HepG2 (cell line): Measurements from ENCODE around the gene C5AR2. TPM values are rescaled to one million over a fixed set of nuclear protein-coding genes. Genes with fewer than 3 reads are reported as not detected.

Experiments used
- AGO2 ChIP-seq: fragments of 200-400 bp; formaldehyde crosslinking; optimal IDR thresholded peaks from 2 replicates; pipeline ENCODE3; 2017; ENCODE audit warnings: mild to moderate bottlenecking, low read depth, low read length, moderate library complexity
- CBFB ChIP-seq: sonication (generic); formaldehyde crosslinking; IDR thresholded peaks from 2 replicates; pipeline ENCODE4 v1.4.0; 2020; ENCODE audit warnings: missing genetic modification reagents
- HIC2 ChIP-seq: sonication (generic); formaldehyde crosslinking; IDR thresholded peaks from 2 replicates; pipeline ENCODE4 v1.9.0; 2022; ENCODE audit warnings: low read depth, missing genetic modification reagents
- HMGA1 ChIP-seq: sonication (generic); formaldehyde crosslinking; conservative IDR thresholded peaks from 2 replicates; pipeline ENCODE4 v1.4.0; 2020; ENCODE audit warnings: missing genetic modification reagents
- HNRNPH1 ChIP-seq: fragments of 200-400 bp; formaldehyde crosslinking; optimal IDR thresholded peaks from 2 replicates; pipeline ENCODE3; 2017; ENCODE audit warnings: mild to moderate bottlenecking, low read depth, low read length
- HNRNPLL ChIP-seq: fragments of 200-400 bp; formaldehyde crosslinking; IDR thresholded peaks from 2 replicates; pipeline ENCODE4 v1.6.1; 2017; ENCODE audit warnings: mild to moderate bottlenecking, low read depth, low read length; ENCODE audit not compliant: poor library complexity, severe bottlenecking
- HOXA7 ChIP-seq: sonication (generic); formaldehyde crosslinking; IDR thresholded peaks from 2 replicates; pipeline ENCODE4 v1.8.1; 2022; ENCODE audit warnings: mild to moderate bottlenecking, missing genetic modification reagents, moderate library complexity
- KAT7 ChIP-seq: IDR thresholded peaks from 2 replicates; pipeline ENCODE4 v1.6.1; 2018; ENCODE audit warnings: borderline replicate concordance, missing compliant biosample characterization
- KDM4B ChIP-seq: sonication (generic); formaldehyde crosslinking; IDR thresholded peaks from 2 replicates; pipeline ENCODE4 v1.4.0; 2020; ENCODE audit warnings: missing genetic modification reagents
- NCOR1 ChIP-seq: fragments of 200-600 bp; sonication (generic); IDR thresholded peaks from 2 replicates; pipeline ENCODE4 v1.7.0; 2017; ENCODE audit warnings: antibody characterized with exemption, low read length, borderline replicate concordance
- NFE2 ChIP-seq: sonication (generic); formaldehyde crosslinking; IDR thresholded peaks from 2 replicates; pipeline ENCODE4 v1.4.0; 2020; ENCODE audit warnings: missing genetic modification reagents
- NR3C1 ChIP-seq: sonication (generic); formaldehyde crosslinking; IDR thresholded peaks from 2 replicates; pipeline ENCODE4 v1.4.0; 2020; ENCODE audit warnings: missing genetic modification reagents
- SMYD3 ChIP-seq: sonication (generic); formaldehyde crosslinking; IDR thresholded peaks from 2 replicates; pipeline ENCODE4 v1.8.1; 2023; ENCODE audit warnings: mild to moderate bottlenecking, missing genetic modification reagents
- ZNF12 ChIP-seq: sonication (generic); formaldehyde crosslinking; IDR thresholded peaks from 2 replicates; pipeline ENCODE4 v1.5.0; 2020; ENCODE audit warnings: missing genetic modification reagents
- ZNF431 ChIP-seq: sonication (generic); formaldehyde crosslinking; IDR thresholded peaks from 2 replicates; pipeline ENCODE4 v1.9.0; 2022; ENCODE audit warnings: missing genetic modification reagents, low read depth, mild to moderate bottlenecking, borderline replicate concordance
- ZNF660 ChIP-seq: sonication (generic); formaldehyde crosslinking; IDR thresholded peaks from 2 replicates; pipeline ENCODE4 v1.5.1; 2020; ENCODE audit warnings: mild to moderate bottlenecking, low read depth, missing genetic modification reagents, borderline replicate concordance
- ZNF709 ChIP-seq: sonication (generic); formaldehyde crosslinking; IDR thresholded peaks from 2 replicates; pipeline ENCODE4 v1.5.0; 2020; ENCODE audit warnings: mild to moderate bottlenecking, missing genetic modification reagents
- ZSCAN22 ChIP-seq: sonication (generic); formaldehyde crosslinking; IDR thresholded peaks from 2 replicates; pipeline ENCODE4 v1.4.0; 2020; ENCODE audit warnings: mild to moderate bottlenecking, missing genetic modification reagents
- polyA plus RNA-seq, 8 experiments: library from polyadenylated mRNA; depleted of rRNA in 3 of 8; stranded (reverse) in 7 of 8; unstranded in 1 of 8; fragments of >200 nt; fragmentation: Illumina TruSeq in 4 of 8; extraction: Trizol in 4 of 8; gene quantifications; 2 replicates each; pipeline versions ENCODE4 v1.2.1 to v1.2.3, GENCODE V29; 2011 to 2016; ENCODE audit warnings: low read depth in 4 of 8, missing spikeins in 1 of 8, mixed read lengths in 1 of 8; ENCODE audit not compliant: insufficient read depth in 1 of 8
- total RNA-seq, 5 experiments: library from RNA; depleted of rRNA; stranded (reverse); fragments of >200 nt; fragmentation: Illumina TruSeq; extraction: Trizol; gene quantifications; 2 replicates each; pipeline ENCODE4 v1.2.3, GENCODE V29; 2016; ENCODE audit warnings: low read depth in 1 of 5
- TF ChIP-seq, protein P1 (sequence below): sonication (generic); formaldehyde crosslinking; IDR thresholded peaks from 2 replicates; pipeline ENCODE4 v1.9.0; 2021; ENCODE audit warnings: missing genetic modification reagents, mild to moderate bottlenecking, borderline replicate concordance
- TF ChIP-seq, protein P2 (sequence below): sonication (generic); formaldehyde crosslinking; IDR thresholded peaks from 2 replicates; pipeline ENCODE4 v1.9.0; 2021; ENCODE audit warnings: missing genetic modification reagents, borderline replicate concordance
- TF ChIP-seq, protein P3 (sequence below): sonication (generic); formaldehyde crosslinking; IDR thresholded peaks from 2 replicates; pipeline ENCODE4 v1.9.0; 2021; ENCODE audit warnings: missing genetic modification reagents, borderline replicate concordance

Gene C5AR2
- total and polyA plus RNA-seq, 2 of the 13 experiments (the other 11 are each of a cell fraction or from before 2014, with no cell fraction given), result 0.09 to 0.24 TPM

GRCh38 chr19:47315125-47315821 lies 16.7 kb upstream of the C5AR2 start (continued):
- peak; percentile 23; the same call in 1 of the 2 replicates for TF ChIP-seq ZNF431 (CRISPR knock-in tag)
- TF ChIP-seq HIC2 (CRISPR knock-in tag), result no peak
- TF ChIP-seq NR3C1 (CRISPR knock-in tag), result no peak
- peak; percentile 70; the same call in 1 of the 2 replicates for TF ChIP-seq NCOR1
- TF ChIP-seq HNRNPLL, result no peak
- TF ChIP-seq ZNF660 (CRISPR knock-in tag), result no peak
- TF ChIP-seq AGO2, result no peak
- TF ChIP-seq ZSCAN22 (CRISPR knock-in tag), result 0 out of 2 replicates have a peak, but pooled peaks have one; percentile 34
- TF ChIP-seq NFE2 (CRISPR knock-in tag), result 0 out of 2 replicates have a peak, but pooled peaks have one; percentile 15
- TF ChIP-seq ZNF709 (CRISPR knock-in tag), result no peak; the same call in 1 of the 2 replicates
- TF ChIP-seq, protein P1, sequence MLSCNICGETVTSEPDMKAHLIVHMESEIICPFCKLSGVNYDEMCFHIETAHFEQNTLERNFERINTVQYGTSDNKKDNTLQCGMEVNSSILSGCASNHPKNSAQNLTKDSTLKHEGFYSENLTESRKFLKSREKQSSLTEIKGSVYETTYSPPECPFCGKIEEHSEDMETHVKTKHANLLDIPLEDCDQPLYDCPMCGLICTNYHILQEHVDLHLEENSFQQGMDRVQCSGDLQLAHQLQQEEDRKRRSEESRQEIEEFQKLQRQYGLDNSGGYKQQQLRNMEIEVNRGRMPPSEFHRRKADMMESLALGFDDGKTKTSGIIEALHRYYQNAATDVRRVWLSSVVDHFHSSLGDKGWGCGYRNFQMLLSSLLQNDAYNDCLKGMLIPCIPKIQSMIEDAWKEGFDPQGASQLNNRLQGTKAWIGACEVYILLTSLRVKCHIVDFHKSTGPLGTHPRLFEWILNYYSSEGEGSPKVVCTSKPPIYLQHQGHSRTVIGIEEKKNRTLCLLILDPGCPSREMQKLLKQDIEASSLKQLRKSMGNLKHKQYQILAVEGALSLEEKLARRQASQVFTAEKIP (CRISPR knock-in tag), result no peak
- TF ChIP-seq KAT7 (CRISPR knock-in tag), result no peak
- TF ChIP-seq CBFB (CRISPR knock-in tag), result no peak
- TF ChIP-seq, protein P2, sequence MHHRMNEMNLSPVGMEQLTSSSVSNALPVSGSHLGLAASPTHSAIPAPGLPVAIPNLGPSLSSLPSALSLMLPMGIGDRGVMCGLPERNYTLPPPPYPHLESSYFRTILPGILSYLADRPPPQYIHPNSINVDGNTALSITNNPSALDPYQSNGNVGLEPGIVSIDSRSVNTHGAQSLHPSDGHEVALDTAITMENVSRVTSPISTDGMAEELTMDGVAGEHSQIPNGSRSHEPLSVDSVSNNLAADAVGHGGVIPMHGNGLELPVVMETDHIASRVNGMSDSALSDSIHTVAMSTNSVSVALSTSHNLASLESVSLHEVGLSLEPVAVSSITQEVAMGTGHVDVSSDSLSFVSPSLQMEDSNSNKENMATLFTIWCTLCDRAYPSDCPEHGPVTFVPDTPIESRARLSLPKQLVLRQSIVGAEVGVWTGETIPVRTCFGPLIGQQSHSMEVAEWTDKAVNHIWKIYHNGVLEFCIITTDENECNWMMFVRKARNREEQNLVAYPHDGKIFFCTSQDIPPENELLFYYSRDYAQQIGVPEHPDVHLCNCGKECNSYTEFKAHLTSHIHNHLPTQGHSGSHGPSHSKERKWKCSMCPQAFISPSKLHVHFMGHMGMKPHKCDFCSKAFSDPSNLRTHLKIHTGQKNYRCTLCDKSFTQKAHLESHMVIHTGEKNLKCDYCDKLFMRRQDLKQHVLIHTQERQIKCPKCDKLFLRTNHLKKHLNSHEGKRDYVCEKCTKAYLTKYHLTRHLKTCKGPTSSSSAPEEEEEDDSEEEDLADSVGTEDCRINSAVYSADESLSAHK (CRISPR knock-in tag), result no peak
- TF ChIP-seq SMYD3, result no peak
- no peak for TF ChIP-seq HNRNPH1
- TF ChIP-seq KDM4B (CRISPR knock-in tag), result peak; percentile 73; the same call in 1 of the 2 replicates
- TF ChIP-seq ZNF12 (CRISPR knock-in tag), result peak; percentile 64; the same call in 1 of the 2 replicates
- TF ChIP-seq, protein P3, sequence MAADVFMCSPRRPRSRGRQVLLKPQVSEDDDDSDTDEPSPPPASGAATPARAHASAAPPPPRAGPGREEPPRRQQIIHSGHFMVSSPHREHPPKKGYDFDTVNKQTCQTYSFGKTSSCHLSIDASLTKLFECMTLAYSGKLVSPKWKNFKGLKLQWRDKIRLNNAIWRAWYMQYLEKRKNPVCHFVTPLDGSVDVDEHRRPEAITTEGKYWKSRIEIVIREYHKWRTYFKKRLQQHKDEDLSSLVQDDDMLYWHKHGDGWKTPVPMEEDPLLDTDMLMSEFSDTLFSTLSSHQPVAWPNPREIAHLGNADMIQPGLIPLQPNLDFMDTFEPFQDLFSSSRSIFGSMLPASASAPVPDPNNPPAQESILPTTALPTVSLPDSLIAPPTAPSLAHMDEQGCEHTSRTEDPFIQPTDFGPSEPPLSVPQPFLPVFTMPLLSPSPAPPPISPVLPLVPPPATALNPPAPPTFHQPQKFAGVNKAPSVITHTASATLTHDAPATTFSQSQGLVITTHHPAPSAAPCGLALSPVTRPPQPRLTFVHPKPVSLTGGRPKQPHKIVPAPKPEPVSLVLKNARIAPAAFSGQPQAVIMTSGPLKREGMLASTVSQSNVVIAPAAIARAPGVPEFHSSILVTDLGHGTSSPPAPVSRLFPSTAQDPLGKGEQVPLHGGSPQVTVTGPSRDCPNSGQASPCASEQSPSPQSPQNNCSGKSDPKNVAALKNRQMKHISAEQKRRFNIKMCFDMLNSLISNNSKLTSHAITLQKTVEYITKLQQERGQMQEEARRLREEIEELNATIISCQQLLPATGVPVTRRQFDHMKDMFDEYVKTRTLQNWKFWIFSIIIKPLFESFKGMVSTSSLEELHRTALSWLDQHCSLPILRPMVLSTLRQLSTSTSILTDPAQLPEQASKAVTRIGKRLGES (CRISPR knock-in tag), result no peak
- TF ChIP-seq HOXA7, result no peak
- no peak for TF ChIP-seq HMGA1 (CRISPR knock-in tag)
